ENCODE results near the gene KATNA1.
"Not testable (repeated sequence)": the region's sequence is repeated elsewhere in the genome, so short reads cannot be mapped to it uniquely, and the experiment has no call there.

Gene KATNA1

GRCh38 chr6:149648148-149649145, at the start of gene KATNA1:
TSS of gene KATNA1 (minus strand) at chr6:149648714. CDS start at chr6:149638547, 10,167 bp downstream.
- peak; percentile 71 to 74 for DNase-seq (ENCODE audit: low read depth in 2 of 2)

DNA sequence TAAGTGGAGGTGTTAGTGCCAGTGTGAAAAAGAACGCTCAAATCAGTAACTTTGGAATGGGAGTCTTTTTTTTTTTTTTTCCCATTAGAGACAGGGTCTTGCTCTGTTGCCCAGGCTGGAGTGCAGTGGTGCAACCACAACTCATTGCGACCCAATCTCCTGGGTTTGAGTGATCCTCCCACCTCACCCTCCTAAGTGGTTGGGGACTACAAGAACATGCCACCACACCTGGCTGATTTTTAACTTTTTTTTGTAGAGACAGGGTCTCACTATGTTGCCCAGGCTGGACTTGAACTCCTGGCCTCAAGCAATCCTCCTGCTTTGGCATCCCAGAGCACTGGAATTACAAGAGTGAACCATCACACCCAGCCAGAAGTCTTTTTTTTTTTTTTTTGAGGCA, 49.7 kb upstream of the KATNA1 start:
- no peak for DNase-seq (ENCODE audit: low read depth in 2 of 2)

GRCh38 chr6:149696901-149697300, 48.4 kb upstream of the KATNA1 start:
- no peak for DNase-seq (ENCODE audit: low read depth in 2 of 2)

- no peak for DNase-seq (ENCODE audit: low read depth in 2 of 2)
Measured at GRCh38 chr6:149694921-149695320, 46.4 kb upstream of the KATNA1 start.

GRCh38 chr6:149691201-149691600, 42.7 kb upstream of the KATNA1 start:
- DNase-seq (ENCODE audit: low read depth in 2 of 2) = no peak

DNA sequence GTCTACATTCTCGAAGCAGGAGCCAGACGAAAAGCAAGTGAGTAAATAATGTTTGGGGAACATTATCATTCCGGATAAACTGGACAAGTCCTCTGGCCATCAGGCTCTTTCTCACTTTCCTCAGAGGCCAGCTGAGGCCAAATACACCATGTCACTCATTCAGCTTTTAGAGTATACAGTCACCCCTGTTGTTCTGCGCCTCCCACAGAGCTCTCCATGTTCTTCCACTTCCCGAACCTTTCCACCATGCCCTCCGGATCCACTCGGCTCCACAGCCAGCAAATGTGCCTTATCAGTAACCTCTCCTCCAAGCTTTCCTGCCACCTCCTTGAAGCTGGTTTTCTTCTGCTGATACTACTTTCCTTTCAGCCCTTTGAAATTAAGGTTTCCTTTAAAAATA, 37.7 kb upstream of the KATNA1 start:
- no peak for DNase-seq (ENCODE audit: low read depth in 2 of 2)

GRCh38 chr6:149683256-149683859, 34.8 kb upstream of the KATNA1 start:
- no peak for DNase-seq (ENCODE audit: low read depth in 2 of 2)

DNA sequence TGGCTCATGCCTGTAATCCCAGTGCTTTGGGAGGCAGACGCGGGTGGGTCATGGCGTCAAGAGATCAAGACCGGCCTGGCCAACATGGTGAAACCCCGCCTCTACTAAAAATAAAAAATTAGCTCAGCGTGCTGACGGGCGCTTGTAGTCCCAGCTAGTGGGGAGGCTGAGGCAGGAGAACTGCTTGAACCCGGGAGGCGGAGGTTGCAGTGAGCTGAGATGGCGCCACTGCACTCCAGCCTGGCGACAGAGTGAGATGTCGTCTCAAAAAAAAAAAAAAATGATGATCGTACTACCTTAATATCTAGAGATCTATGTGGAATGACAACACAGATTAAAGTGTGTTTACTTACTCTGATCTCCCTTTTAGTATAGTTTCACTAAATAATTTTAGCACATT, 33.3 kb upstream of the KATNA1 start:
- not testable (repeated sequence) for DNase-seq (ENCODE audit: low read depth in 2 of 2)

DNA sequence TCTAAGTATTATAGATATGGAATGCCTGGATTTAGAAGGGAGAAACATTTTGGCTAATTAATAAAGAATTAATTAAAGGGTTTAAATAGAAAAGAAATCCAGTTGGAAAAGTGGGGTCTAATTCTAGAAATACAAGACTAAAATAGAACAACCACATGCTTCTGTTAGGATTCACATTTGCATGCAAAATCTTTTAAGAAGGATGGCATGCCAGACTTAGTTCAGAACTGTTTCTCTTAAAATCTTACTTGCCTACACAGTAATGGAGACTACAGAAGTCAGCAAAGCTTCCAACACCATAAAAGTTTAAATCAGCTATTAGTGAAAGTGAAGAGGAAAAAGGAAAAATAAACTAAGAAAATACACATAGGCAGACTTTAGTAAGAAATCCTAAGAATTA, 32.7 kb upstream of the KATNA1 start:
- no peak for DNase-seq (ENCODE audit: low read depth in 2 of 2)

GRCh38 chr6:149680503-149680902, 32.0 kb upstream of the KATNA1 start:
- no peak for DNase-seq (ENCODE audit: low read depth in 2 of 2)

GRCh38 chr6:149672265-149672664, 23.8 kb upstream of the KATNA1 start:
- not testable (repeated sequence) for DNase-seq (ENCODE audit: low read depth in 2 of 2)

- no peak for DNase-seq (ENCODE audit: low read depth in 2 of 2)
Measured at GRCh38 chr6:149660028-149660427, 11.5 kb upstream of the KATNA1 start.

GRCh38 chr6:149657441-149657840, 8.9 kb upstream of the KATNA1 start:
- no peak for DNase-seq (ENCODE audit: low read depth in 2 of 2)

- DNase-seq (ENCODE audit: low read depth in 2 of 2) = no peak
Measured at GRCh38 chr6:149651056-149651455, 2.5 kb upstream of the KATNA1 start.

DNA sequence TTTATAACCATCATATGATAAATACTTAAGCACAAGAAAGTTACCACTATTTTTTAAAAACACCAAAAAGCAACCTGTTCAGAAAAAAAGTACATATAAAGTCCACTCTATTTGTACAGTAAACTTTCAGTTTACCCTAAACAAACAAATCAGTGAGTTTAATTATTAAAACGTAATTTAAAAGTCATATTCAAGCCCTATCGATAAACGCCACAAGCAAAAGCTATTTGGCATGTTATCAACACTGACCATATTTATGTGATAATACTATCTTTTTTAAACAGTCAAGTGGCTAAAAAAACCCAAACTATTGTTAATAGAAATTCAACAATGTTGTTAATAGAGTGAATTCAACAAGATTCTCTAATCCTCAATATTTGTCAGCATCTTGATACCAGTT, 1.9 kb downstream of the KATNA1 start:
- no peak for DNase-seq (ENCODE audit: low read depth in 2 of 2)

DNA sequence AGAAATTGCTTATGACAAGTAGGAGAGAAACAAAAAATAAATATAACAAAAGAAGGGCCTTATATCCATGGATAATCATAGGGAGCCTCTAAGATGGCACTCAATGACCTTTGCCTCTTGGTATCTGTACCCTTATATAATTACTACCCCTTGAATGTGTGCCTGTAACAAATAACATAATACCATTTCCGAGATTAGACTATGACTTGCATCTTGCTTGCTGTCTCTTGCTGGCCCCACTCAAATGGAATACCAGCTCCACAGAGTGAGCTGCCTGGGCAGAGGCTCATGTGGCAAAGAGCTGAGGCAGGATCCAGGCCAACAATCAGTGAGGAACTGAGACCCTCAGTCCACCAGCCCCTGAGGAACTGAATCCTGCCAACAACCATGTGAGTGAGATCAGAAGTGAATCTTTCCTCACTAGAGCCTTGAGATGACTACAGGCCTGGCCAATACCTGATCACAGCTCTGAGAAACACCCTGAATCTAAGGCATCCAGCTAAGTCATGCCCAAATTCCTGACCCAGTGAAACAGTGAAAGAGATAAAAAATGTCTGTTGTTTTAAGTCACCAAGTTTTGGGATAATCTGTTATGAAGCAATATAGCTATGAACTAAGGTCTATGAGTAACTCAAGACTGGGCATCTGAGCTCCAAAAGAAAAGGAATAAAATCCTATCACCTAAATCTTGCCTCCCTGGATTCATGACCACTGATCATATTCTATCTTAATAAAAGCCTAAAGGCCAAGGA, 5.5 kb downstream of the KATNA1 start:
- DNase-seq (ENCODE audit: low read depth in 2 of 2) = no peak

DNA sequence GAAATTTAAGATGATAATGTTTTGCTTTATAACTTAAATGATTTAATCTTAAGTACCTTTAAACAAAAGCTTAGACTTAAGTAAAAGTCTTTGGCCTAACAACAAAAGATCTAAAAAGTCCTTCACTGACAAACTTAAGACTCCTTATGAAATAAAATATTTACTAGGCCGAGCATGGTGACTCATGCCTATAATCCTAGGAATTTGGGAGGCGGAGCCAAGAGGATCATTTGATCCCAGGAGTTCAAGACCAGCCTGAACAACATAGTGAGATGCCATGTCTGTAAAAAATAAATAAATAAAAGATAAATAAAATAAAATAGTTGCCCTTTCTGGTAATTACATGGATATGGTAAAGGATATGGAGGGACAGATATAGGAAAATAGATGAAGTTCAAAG, 12.4 kb downstream of the KATNA1 start:
- DNase-seq (ENCODE audit: low read depth in 2 of 2) = no peak

GRCh38 chr6:149634315-149634714, 14.2 kb downstream of the KATNA1 start:
- no peak for DNase-seq (ENCODE audit: low read depth in 2 of 2)

- DNase-seq (ENCODE audit: low read depth in 2 of 2) = no peak
Measured at GRCh38 chr6:149628875-149629510, 19.5 kb downstream of the KATNA1 start.

DNA sequence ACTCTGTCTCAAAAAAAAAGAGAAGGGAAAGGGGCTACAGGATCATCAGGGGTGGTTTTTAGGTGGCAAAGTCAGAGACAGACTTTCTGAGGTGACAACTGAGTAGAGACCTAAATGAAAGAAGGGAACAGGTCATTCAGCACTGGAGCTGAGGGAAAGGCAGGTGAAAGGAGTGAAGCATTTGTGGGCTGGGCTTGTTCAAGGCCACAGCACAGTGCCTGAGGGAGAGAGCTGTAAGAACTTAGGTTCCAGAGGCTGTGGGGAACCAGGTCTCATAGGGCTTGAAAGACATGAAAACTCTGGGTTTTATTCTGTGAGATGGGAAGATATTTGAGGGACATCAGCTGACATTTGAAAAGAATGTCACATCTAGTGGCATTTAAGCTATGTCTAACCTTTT, 20.8 kb downstream of the KATNA1 start:
- no peak for DNase-seq (ENCODE audit: low read depth in 2 of 2)

- no peak for DNase-seq (ENCODE audit: low read depth in 2 of 2)
Measured at GRCh38 chr6:149615805-149616204, 32.7 kb downstream of the KATNA1 start.

DNA sequence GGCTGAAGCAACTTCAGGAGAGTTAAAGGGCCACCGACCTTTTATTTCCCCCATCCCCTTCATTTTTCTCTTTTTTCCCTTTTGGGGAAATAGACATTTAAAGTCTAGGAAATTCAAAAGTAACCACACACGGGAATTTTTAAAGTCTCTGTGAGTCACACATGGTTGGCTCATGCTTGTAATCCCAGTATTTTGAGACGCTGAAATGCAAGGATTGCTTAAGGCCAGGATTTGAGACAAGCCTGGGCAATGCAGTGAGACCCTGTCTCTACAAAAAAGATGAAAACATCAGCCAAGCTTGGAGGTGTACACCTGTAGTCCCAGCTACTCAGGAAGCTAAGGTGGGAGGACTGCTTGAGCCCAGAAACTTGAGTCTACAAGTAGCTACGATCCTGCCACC, 34.2 kb downstream of the KATNA1 start:
- DNase-seq (ENCODE audit: low read depth in 2 of 2) = no peak
